GM21360 (cell line): Measurements from ENCODE around the gene ID1.
A peak's percentile ranks its signal among the peaks of the same experiment; 100 is the strongest.

Experiments used
- ATAC-seq: cut with Tn5 transposase; IDR thresholded peaks from one replicate; pipeline ENCODE4 v1.9.1; 2021; ENCODE audit warnings: mild to moderate bottlenecking, moderate library complexity; ENCODE audit not compliant: unreplicated experiment

ID1 gene

DNA sequence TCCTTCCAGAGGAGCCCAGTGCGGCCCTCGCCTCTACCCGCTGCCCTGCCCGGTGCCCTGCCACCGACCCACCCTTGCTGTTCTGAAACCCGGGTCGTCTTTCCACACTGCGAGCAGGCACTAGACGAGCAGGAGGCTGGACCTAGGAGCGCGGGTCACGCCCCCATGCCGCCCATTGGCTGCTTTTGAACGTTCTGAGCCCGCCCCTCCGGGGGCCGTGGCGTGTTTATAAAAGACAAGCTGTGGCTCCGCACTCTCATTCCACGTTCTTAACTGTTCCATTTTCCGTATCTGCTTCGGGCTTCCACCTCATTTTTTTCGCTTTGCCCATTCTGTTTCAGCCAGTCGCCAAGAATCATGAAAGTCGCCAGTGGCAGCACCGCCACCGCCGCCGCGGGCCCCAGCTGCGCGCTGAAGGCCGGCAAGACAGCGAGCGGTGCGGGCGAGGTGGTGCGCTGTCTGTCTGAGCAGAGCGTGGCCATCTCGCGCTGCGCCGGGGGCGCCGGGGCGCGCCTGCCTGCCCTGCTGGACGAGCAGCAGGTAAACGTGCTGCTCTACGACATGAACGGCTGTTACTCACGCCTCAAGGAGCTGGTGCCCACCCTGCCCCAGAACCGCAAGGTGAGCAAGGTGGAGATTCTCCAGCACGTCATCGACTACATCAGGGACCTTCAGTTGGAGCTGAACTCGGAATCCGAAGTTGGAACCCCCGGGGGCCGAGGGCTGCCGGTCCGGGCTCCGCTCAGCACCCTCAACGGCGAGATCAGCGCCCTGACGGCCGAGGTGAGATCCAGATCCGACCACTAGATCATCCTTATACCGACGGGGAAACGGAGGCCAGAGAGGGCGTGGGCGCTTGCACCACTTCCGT, at the start of gene ID1:
Gene ID1 (plus strand): TSS at position 259 of the 871 bp plus-strand sequence. CDS start 99 bp downstream, at position 358.
- peak; percentile 76 for ATAC-seq

DNA sequence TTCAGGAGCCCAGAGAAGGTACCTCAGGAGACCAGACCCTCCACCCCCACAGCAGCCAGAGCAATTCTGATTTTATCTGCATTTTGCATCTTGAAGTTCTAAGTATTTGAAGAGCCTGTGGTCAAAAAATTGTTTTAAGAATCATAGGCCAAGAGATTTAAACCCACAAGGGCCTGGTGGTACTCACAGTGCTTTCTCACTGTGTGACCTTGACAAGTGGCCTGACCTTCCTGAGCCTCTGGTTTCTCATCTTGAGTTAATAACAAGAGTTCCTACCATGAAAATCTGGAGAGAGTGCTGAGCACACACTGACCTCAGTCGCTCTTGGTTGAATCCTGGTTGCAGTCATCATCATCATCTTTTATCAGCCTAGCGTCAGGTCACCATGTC, 45.4 kb upstream of the ID1 start:
- no peak for ATAC-seq

- ATAC-seq = no peak
These were observed 44.9 kb upstream of the ID1 start for GRCh38 chr20:31560094-31560745.

DNA sequence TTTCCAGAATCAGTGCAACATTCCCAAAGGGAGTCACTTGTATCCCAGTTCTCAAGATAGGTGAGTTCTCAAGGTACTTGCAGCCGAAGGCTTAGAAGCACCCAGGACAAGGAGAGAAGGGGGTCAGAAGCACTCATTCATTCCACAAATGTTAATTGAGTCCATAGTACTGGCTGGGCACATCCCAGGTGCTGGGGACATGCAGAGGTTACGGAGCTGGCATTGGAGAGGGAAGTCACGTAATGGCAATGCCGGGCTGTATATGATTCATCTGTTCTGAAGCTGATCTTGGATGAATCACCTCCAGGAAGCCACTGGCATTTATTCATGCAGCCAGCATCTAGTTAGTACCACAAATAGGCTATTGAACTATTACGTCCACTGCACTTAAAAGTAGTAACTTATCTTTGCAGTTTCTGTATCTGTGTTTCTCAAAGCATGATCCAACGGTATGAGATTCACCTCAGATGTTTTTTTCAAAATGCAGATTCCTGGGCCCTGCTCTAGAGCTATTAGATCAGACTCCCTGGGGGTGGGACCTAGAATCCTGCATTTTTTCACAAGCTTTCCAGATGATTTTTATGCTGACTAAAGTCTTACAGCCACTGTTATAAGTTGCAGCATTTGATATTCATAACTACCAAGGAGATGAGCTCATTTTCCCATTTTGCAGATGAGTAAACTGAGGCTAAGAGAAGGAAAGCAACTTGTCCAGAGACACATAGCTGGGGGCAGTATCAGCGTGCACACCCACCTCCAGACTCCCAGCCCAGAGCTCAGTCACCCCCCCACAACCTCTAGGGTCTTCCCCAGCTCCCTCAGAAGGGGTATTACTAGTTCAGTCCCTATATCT, 44.1 kb upstream of the ID1 start:
- ATAC-seq = no peak

- no peak for ATAC-seq
These were observed 42.8 kb upstream of the ID1 start for GRCh38 chr20:31562241-31562640.

DNA sequence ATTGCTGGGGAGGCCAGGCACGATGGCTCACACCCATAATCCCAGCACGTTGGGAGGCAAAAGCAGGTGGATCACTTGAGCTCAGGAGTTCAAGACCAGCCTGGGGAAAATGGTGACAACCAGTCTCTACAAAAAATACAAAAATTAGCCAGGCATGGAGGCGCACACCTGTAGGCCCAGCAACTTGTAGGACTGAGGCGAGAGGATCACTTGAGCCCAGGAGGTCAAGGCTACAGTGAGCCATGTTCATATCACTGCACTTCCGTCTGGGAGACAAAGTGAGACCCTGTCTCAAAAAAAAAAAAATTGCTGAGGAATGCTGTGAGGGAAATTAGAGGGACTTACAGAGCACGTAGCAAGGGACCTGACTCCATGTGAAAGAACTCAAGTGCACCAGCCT, 40.8 kb upstream of the ID1 start:
- no peak for ATAC-seq

DNA sequence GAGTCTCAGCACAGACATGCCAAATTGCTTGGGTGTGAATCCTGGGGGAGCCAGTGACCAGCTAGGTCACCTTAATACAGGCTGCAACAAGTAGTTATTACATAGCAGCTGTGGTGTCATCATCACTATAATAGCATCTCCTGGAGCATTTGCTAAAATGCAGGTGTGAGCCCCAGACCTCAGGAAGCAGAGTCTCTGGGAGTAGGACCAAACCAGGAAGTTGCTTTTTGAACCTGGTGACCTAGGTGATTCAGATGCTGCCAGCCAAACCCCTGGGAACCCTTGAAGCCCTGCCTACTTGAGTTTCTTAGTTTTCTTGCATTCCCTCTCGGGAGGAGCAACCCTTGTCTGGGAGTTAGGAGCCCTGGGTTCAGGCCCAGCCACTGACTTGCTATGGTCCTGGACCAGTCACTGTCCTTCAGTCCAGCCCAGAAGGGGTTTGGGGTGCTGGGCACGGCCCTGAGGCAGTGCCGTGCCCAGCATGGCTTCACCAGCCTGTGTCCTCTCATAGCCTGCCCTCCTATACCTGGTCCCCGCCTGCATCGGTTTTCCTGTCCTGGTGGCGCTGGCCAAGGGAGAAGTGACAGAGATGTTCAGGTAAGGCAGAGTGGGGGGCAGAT, 39.3 kb upstream of the ID1 start:
- ATAC-seq = no peak

DNA sequence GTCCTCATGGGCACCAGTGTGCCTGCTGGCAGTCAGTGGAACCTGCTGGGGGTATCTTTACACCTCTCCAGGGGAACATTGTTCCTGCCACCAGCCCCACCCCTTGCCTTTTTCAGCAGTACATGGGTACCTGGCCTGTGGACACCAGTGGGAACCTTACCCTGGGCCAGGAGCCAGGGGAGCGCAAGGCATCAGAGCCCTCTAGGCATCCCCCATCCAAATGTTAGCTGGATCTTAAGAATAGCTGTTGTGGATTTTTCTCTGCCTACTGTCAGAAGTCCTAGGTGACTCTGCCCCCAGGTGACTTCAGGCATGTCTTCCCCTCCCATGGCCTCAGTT, 38.8 kb upstream of the ID1 start:
- no peak for ATAC-seq

GRCh38 chr20:31566658-31567379, 38.3 kb upstream of the ID1 start:
- ATAC-seq = no peak

GRCh38 chr20:31567380-31567720, 37.7 kb upstream of the ID1 start:
- ATAC-seq = no peak

DNA sequence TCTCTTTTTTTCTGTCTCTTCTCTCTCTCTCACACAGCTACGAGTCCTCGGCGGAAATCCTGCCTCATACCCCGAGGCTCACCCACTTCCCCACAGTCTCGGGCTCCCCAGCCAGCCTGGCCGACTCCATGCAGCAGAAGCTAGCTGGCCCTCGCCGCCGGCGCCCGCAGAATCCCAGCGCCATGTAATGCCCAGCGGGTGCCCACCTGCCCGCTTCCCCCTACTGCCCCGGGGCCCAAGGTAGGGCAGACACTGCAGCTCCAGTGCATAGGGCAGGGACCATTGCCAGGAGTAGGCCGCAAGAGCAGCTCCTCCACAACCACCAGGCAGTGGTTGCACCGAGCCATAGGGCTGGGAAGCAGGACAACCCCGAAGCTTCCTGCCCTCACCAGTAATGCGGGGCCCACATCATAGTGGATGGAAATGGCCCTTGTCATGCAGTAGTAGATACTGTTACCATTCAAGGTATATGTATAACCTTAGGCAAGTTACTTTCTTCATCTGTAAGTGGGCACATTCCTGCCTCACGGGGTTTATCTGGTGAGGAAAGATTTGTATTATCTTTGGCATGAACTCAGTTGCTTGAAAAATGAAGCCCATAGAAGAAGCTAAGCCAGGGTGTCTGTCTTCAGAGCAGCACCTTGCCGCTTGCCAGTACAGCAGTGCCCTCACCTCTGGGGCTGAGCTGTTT, 36.9 kb upstream of the ID1 start:
- ATAC-seq = no peak

DNA sequence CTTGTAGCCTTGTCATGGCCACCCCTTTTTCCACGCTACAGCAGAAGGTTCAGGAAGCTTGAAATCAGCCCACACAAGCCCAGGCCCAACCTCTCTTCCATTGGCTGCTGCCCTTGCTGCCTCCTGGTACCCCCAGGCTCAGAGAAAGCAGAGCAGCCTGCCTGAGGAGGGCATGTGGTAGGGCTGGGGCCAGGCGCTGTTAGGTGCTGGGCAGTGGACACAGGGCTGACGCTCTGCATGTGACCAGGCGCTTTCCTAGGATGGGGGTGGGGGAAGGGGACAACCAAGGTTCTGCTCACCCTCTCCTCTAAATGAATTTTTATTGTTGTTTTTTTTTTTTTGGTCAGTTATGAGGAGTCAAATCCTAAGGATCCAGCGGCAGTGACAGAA, 36.3 kb upstream of the ID1 start:
- no peak for ATAC-seq

- no peak for ATAC-seq
These were observed 35.7 kb upstream of the ID1 start for GRCh38 chr20:31569163-31570020.

DNA sequence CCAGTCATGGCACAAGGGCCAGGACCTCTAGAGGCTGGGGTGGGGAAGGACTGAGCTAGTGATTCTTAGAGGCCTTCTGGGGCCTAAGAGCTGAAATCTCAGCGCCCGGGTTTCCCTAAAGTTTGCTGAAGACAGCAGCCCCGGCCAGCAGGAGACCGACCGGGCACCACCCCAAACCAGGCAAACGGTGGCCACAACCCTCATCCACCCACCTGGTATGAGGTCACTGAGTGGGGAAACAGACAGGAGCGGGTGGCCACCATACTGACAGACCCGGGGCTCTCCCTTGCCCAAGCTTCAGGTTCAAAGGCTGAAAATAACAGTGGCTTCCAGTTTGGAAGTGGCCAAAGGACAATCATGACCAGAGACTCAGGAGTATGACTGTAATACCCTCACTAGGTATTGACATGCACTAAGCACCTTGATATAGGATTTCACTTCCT, 35.0 kb upstream of the ID1 start:
- no peak for ATAC-seq

GRCh38 chr20:31570735-31571617, 34.1 kb upstream of the ID1 start:
- ATAC-seq = no peak

- no peak for ATAC-seq
These were observed 32.9 kb upstream of the ID1 start for GRCh38 chr20:31572042-31572700.

- ATAC-seq = peak; percentile 88
These were observed 32.2 kb upstream of the ID1 start for GRCh38 chr20:31572701-31573554.
